ENCODE measurements around the gene CAMSAP2. TPM values are rescaled to one million over a fixed set of nuclear protein-coding genes. Genes with fewer than 3 reads are reported as not detected.

Gene CAMSAP2
- total RNA-seq (10 to 100 TPM; 28.4 to 34.7 TPM), polyA plus RNA-seq (ENCODE audit: insufficient read depth, low read depth, low replicate concordance) (16.0 TPM)
- long read RNA-seq, donor 1, partial matches to known transcripts: 6 of 6 reads
- long read RNA-seq, donor 1, other reads (novel, unspliced or antisense): 0 of 6 reads
- long read RNA-seq, donor 2, full-length matches to known transcripts: 1 of 1 reads
- long read RNA-seq, donor 2, partial matches to known transcripts: 0 of 1 reads
- long read RNA-seq, donor 2, other reads (novel, unspliced or antisense): 0 of 1 reads

- intact Hi-C loops (cut with DNase I; ENCODE audit: low total_unique reads): loop anchor here (2.0 kb wide), 1 partner anchor 70 kb away; the partner anchor contains the start of gene DDX59
Observed at GRCh38 chr1:200738327-200738948, at the start of gene CAMSAP2. CAMSAP2 (plus strand) TSS chr1:200738893; CDS start chr1:200739828, 935 bp downstream.

GRCh38 chr1:200692316-200692715, 46.4 kb upstream of the CAMSAP2 start:
- TF ChIP-seq POLR2A (IDR thresholded peaks at IDR 0.05): no peak
- no peak for TF ChIP-seq CTCF (IDR thresholded peaks at IDR 0.05)
- Histone ChIP-seq H3K36me3 (ENCODE audit: low read depth, missing control alignments) (no peaks in the 10 kb centered on the region), H3K4me3 (no peak overlapping the region), H3K27me3 (no peaks in the 10 kb centered on the region), H3K4me1 (no peaks in the 10 kb centered on the region), H3K9me3 (no peaks in the 10 kb centered on the region), H3K27ac (no peak overlapping the region)
- intact Hi-C loops (cut with DNase I; ENCODE audit: low total_unique reads): no loop called here
- 85 to 96% methylated on average over 1 of the region's 1 CpG for WGBS, 2 donors
- DNase-seq: no peak

More at GRCh38 chr1:200738327-200738948, at the start of gene CAMSAP2:
- no peaks in the 10 kb centered on the region for H3K9me3 ChIP-seq
- H3K4me1 ChIP-seq: peaks cover 15% of the 10 kb centered on the region
- H3K27ac ChIP-seq: peak within 1 kb of the TSS; percentile 99 to 100
- H3K36me3 ChIP-seq (ENCODE audit: low read depth, missing control alignments): no peaks in the 10 kb centered on the region
- WGBS, 2 donors: 1% methylated on average over 20 to 33 of the region's 33 CpGs
- TF ChIP-seq CTCF (IDR thresholded peaks at IDR 0.05) (no peak), POLR2A (IDR thresholded peaks at IDR 0.05) (no peak)
- H3K4me3 ChIP-seq: peak within 1 kb of the TSS; percentile 98 to 99
- peak; percentile 90 for DNase-seq
- H3K27me3 ChIP-seq: no peaks in the 10 kb centered on the region

- Histone ChIP-seq H3K4me1 (no peaks in the 10 kb centered on the region), H3K4me3 (no peak overlapping the region), H3K36me3 (ENCODE audit: low read depth, missing control alignments) (no peaks in the 10 kb centered on the region), H3K9me3 (no peaks in the 10 kb centered on the region), H3K27ac (no peak overlapping the region), H3K27me3 (no peaks in the 10 kb centered on the region)
- TF ChIP-seq CTCF (IDR thresholded peaks at IDR 0.05) (no peak), POLR2A (IDR thresholded peaks at IDR 0.05) (no peak)
- no peak for DNase-seq
- intact Hi-C loops (cut with DNase I; ENCODE audit: low total_unique reads): no loop called here
Observed at GRCh38 chr1:200693327-200693726, 45.4 kb upstream of the CAMSAP2 start.

- Histone ChIP-seq H3K4me3 (no peak overlapping the region), H3K4me1 (no peaks in the 10 kb centered on the region), H3K9me3 (no peaks in the 10 kb centered on the region), H3K27me3 (no peaks in the 10 kb centered on the region), H3K27ac (no peak overlapping the region), H3K36me3 (ENCODE audit: low read depth, missing control alignments) (no peaks in the 10 kb centered on the region)
- no peak for DNase-seq
- intact Hi-C loops (cut with DNase I; ENCODE audit: low total_unique reads): no loop called here
- TF ChIP-seq CTCF (IDR thresholded peaks at IDR 0.05) (no peak), POLR2A (IDR thresholded peaks at IDR 0.05) (no peak)
- WGBS, 2 donors: 57 to 61% methylated on average over 3 of the region's 3 CpGs
Observed at GRCh38 chr1:200694738-200695137, 44.0 kb upstream of the CAMSAP2 start.
